ENCODE results near the gene ZNF319. TPM values are rescaled to one million over a fixed set of nuclear protein-coding genes. Genes with fewer than 3 reads are reported as not detected.
A peak's percentile ranks its signal among the peaks of the same experiment; 100 is the strongest.

Gene ZNF319
- polyA plus RNA-seq, 1 donor (not counting 4 experiments of a cell fraction or from before 2014, with no cell fraction given): 3.3 TPM

- no peak overlapping the region for H3K9ac ChIP-seq (ENCODE audit: control insufficient read depth, extremely low read depth, insufficient read depth, low read length)
- peaks cover 3% of the 10 kb centered on the region for H4K20me1 ChIP-seq (ENCODE audit: control insufficient read depth, extremely low read depth, insufficient read depth, low read length)
- dilution Hi-C loops (cut with MboI; ENCODE audit: extremely low pct_ligation_motif_present, low sequenced_read_pairs): no loop called here
- no peak overlapping the region for H3K4me3 ChIP-seq (ENCODE audit: control insufficient read depth in 2 of 3, extremely low read depth in 1 of 3, insufficient read depth in 2 of 3, low read depth in 1 of 3, low read length in 3 of 3)
- H3K27me3 ChIP-seq (ENCODE audit: control insufficient read depth, extremely low read depth, insufficient read depth, low read length): no peaks in the 10 kb centered on the region
- peak overlapping the region; percentile 55 for H3K27ac ChIP-seq (ENCODE audit: control insufficient read depth, insufficient read depth, low read length)
- H3K4me1 ChIP-seq (ENCODE audit: control insufficient read depth, extremely low read depth, insufficient read depth, low read length): peaks cover 33% of the 10 kb centered on the region
- no peak for DNase-seq (ENCODE audit: low read depth, low spot score)
- peak overlapping the region; percentile 69 for H3K4me2 ChIP-seq (ENCODE audit: control insufficient read depth, extremely low read depth, insufficient read depth, low read depth, low read length)
- FAIRE-seq: peak; percentile 83
- peaks cover 15 to 20% of the 10 kb centered on the region in 2 experiments for H3K36me3 ChIP-seq (ENCODE audit: control insufficient read depth in 2 of 2, extremely low read depth in 1 of 2, insufficient read depth in 2 of 2, low read length in 2 of 2)
- no peak overlapping the region for H2AFZ ChIP-seq (ENCODE audit: control insufficient read depth, low read length)
- H3K9me1 ChIP-seq (ENCODE audit: control insufficient read depth, extremely low read depth, insufficient read depth, low read length): no peaks in the 10 kb centered on the region
- no peaks in the 10 kb centered on the region for H3K79me2 ChIP-seq (ENCODE audit: control insufficient read depth, insufficient read depth, low read length)
- TF ChIP-seq EZH2 (IDR thresholded peaks at IDR 0.05; ENCODE audit: low read length): no peak
- TF ChIP-seq, protein P1, sequence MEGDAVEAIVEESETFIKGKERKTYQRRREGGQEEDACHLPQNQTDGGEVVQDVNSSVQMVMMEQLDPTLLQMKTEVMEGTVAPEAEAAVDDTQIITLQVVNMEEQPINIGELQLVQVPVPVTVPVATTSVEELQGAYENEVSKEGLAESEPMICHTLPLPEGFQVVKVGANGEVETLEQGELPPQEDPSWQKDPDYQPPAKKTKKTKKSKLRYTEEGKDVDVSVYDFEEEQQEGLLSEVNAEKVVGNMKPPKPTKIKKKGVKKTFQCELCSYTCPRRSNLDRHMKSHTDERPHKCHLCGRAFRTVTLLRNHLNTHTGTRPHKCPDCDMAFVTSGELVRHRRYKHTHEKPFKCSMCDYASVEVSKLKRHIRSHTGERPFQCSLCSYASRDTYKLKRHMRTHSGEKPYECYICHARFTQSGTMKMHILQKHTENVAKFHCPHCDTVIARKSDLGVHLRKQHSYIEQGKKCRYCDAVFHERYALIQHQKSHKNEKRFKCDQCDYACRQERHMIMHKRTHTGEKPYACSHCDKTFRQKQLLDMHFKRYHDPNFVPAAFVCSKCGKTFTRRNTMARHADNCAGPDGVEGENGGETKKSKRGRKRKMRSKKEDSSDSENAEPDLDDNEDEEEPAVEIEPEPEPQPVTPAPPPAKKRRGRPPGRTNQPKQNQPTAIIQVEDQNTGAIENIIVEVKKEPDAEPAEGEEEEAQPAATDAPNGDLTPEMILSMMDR (optimal IDR thresholded peaks at IDR 0.05 in 1 of 3, IDR thresholded peaks at IDR 0.05 in 1 of 3, conservative IDR thresholded peaks at IDR 0.05 in 1 of 3; ENCODE audit: extremely low read depth in 1 of 3, insufficient read depth in 2 of 3, low read length in 3 of 3): no peak
- no peaks in the 10 kb centered on the region for H3K9me3 ChIP-seq (ENCODE audit: control insufficient read depth, low read depth, low read length)
These were observed 22.3 kb upstream of the ZNF319 start for GRCh38 chr16:58022601-58023371.

- Histone ChIP-seq H3K4me1 (ENCODE audit: control insufficient read depth, extremely low read depth, insufficient read depth, low read length) (peaks cover 30% of the 10 kb centered on the region), H3K79me2 (ENCODE audit: control insufficient read depth, insufficient read depth, low read length) (no peaks in the 10 kb centered on the region), H2AFZ (ENCODE audit: control insufficient read depth, low read length) (no peak overlapping the region), H3K27me3 (ENCODE audit: control insufficient read depth, extremely low read depth, insufficient read depth, low read length) (no peaks in the 10 kb centered on the region), H3K9me1 (ENCODE audit: control insufficient read depth, extremely low read depth, insufficient read depth, low read length) (no peaks in the 10 kb centered on the region), H3K9ac (ENCODE audit: control insufficient read depth, extremely low read depth, insufficient read depth, low read length) (peak overlapping the region; percentile 18), H3K9me3 (ENCODE audit: control insufficient read depth, low read depth, low read length) (no peaks in the 10 kb centered on the region), H4K20me1 (ENCODE audit: control insufficient read depth, extremely low read depth, insufficient read depth, low read length) (peaks cover 3% of the 10 kb centered on the region), H3K27ac (ENCODE audit: control insufficient read depth, insufficient read depth, low read length) (peak overlapping the region; percentile 55), H3K36me3 (ENCODE audit: control insufficient read depth in 2 of 2, extremely low read depth in 1 of 2, insufficient read depth in 2 of 2, low read length in 2 of 2) (peaks cover 15 to 20% of the 10 kb centered on the region in 2 experiments), H3K4me2 (ENCODE audit: control insufficient read depth, extremely low read depth, insufficient read depth, low read depth, low read length) (peak overlapping the region; percentile 25), H3K4me3 (ENCODE audit: control insufficient read depth in 2 of 3, extremely low read depth in 1 of 3, insufficient read depth in 2 of 3, low read depth in 1 of 3, low read length in 3 of 3) (no peak overlapping the region)
- DNase-seq (ENCODE audit: low read depth, low spot score): no peak
- TF ChIP-seq EZH2 (IDR thresholded peaks at IDR 0.05; ENCODE audit: low read length): no peak
- TF ChIP-seq, protein P1 (optimal IDR thresholded peaks at IDR 0.05 in 1 of 3, IDR thresholded peaks at IDR 0.05 in 1 of 3, conservative IDR thresholded peaks at IDR 0.05 in 1 of 3; ENCODE audit: extremely low read depth in 1 of 3, insufficient read depth in 2 of 3, low read length in 3 of 3): peak in 1 of 3 experiments; percentile 5
- no peak for FAIRE-seq
- dilution Hi-C loops (cut with MboI; ENCODE audit: extremely low pct_ligation_motif_present, low sequenced_read_pairs): no loop called here
These were observed 21.4 kb upstream of the ZNF319 start for GRCh38 chr16:58021661-58022551.

All from keratinocyte (primary cell).